SK-N-MC (cell line): ENCODE data around the gene SLF2.

Experiments
- EZH2 ChIP-seq: fragments of 200-600 bp; sonication (generic); IDR thresholded peaks from one replicate; pipeline ENCODE4 v1.6.1; 2017; ENCODE audit warnings: antibody characterized with exemption
- POLR2AphosphoS5 ChIP-seq: IDR thresholded peaks from 2 replicates; pipeline ENCODE4 v1.6.1; 2012; ENCODE audit warnings: mild to moderate bottlenecking, low read depth, low read length, borderline replicate concordance

- no peak for TF ChIP-seq EZH2
- peak; percentile 53; the same call in 1 of the 2 replicates for TF ChIP-seq POLR2AphosphoS5
These were observed 95.4 kb downstream of the SLF2 start for GRCh38 chr10:101007915-101008822.
